Measurements from ENCODE around the gene KRT34. TPM values are rescaled to one million over a fixed set of nuclear protein-coding genes. Genes with fewer than 3 reads are reported as not detected.

The KRT34 gene
- total RNA-seq, 1 donor from 2014 or later, result not detected

- Histone ChIP-seq H3K36me3 (no peaks in the 10 kb centered on the region), H3K4me3 (no peak overlapping the region), H3K4me1 (peaks cover 13% of the 10 kb centered on the region), H3K27me3 (ENCODE audit: low read depth) (peaks cover 30% of the 10 kb centered on the region), H3K9me3 (replicated peaks) (peaks cover 3% of the 10 kb centered on the region), H3K27ac (replicated peaks) (no peak overlapping the region)
- no peak for DNase-seq
- TF ChIP-seq, protein P1, sequence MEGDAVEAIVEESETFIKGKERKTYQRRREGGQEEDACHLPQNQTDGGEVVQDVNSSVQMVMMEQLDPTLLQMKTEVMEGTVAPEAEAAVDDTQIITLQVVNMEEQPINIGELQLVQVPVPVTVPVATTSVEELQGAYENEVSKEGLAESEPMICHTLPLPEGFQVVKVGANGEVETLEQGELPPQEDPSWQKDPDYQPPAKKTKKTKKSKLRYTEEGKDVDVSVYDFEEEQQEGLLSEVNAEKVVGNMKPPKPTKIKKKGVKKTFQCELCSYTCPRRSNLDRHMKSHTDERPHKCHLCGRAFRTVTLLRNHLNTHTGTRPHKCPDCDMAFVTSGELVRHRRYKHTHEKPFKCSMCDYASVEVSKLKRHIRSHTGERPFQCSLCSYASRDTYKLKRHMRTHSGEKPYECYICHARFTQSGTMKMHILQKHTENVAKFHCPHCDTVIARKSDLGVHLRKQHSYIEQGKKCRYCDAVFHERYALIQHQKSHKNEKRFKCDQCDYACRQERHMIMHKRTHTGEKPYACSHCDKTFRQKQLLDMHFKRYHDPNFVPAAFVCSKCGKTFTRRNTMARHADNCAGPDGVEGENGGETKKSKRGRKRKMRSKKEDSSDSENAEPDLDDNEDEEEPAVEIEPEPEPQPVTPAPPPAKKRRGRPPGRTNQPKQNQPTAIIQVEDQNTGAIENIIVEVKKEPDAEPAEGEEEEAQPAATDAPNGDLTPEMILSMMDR (IDR thresholded peaks at IDR 0.05; ENCODE audit: borderline replicate concordance), result no peak
- intact Hi-C loops (cut with micrococcal nuclease), result no loop called here
These were observed 35.0 kb upstream of the KRT34 start for GRCh38 chr17:41417127-41417526.

DNA sequence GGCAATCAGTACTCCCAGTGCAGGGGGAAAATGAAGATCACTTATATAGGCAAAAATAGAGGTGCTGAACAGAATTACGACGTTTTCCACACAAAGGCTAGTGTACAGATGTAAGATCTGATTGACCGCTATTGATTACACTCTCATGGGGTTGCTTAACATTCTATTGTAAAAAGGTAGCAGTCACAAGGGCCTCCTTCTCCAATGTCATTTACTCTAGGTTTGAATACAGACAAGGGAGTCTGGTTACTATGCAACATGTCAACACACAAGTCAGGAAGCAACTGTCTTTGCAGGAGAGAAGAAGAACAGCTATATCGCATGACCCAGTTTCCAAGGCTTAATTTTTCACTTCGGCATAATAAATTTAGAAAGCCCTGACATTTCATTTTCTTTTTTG lies 34.4 kb upstream of the KRT34 start:
- no peaks in the 10 kb centered on the region for H3K36me3 ChIP-seq
- H3K4me1 ChIP-seq, result peaks cover 13% of the 10 kb centered on the region
- TF ChIP-seq, protein P1 (IDR thresholded peaks at IDR 0.05; ENCODE audit: borderline replicate concordance), result no peak
- peaks cover 6% of the 10 kb centered on the region for H3K9me3 ChIP-seq (replicated peaks)
- intact Hi-C loops (cut with micrococcal nuclease), result no loop called here
- H3K27me3 ChIP-seq (ENCODE audit: low read depth), result peaks cover 27% of the 10 kb centered on the region
- no peak overlapping the region for H3K4me3 ChIP-seq
- H3K27ac ChIP-seq (replicated peaks), result no peak overlapping the region
- no peak for DNase-seq

DNA sequence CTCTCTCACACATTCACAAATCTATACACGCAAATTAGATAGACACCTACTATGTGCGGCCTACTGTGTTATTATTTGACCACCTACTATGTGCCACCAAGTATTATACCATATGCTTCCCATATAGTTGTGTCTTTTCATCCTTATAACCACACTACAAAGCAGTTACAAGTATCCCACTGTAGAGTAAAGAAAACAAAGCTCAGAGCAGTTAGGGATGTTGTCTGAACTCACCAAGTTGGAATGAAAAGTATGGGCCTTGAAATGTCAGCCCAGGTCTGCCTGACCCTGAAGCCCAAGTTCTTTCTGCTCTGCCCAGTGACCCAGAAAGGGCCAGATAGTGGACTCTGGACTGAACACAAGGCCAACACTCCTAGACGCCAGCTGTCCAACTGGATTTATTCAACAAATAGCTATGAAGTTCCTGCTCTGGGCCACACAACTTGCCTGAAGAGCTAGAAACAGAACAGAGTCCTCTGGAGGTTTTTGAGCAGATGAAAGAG lies 33.8 kb upstream of the KRT34 start:
- no peak overlapping the region for H3K4me3 ChIP-seq
- TF ChIP-seq, protein P1 (IDR thresholded peaks at IDR 0.05; ENCODE audit: borderline replicate concordance), result no peak
- peaks cover 6% of the 10 kb centered on the region for H3K9me3 ChIP-seq (replicated peaks)
- intact Hi-C loops (cut with micrococcal nuclease), result no loop called here
- H3K27me3 ChIP-seq (ENCODE audit: low read depth), result peaks cover 27% of the 10 kb centered on the region
- DNase-seq, result no peak
- peaks cover 13% of the 10 kb centered on the region for H3K4me1 ChIP-seq
- H3K27ac ChIP-seq (replicated peaks), result no peak overlapping the region
- no peaks in the 10 kb centered on the region for H3K36me3 ChIP-seq

DNA sequence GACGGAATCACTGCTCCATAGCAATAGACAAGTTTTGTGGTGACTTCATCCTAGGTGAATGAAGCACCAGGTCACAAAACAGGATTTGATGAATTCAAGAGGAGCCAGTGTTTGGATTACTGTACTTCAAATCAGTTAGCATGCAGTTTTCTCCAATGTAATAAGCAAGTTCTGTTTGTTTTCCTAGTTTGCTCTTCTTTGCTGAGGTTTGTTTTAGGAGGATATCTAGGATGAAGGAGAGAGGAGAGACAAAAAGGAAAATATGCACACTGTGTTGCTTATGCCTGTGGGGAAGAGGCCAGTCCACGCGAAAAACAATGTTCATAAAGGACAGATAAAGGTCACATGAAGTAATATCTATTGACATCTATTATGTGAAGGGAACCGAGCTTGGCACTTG lies 33.3 kb upstream of the KRT34 start:
- intact Hi-C loops (cut with micrococcal nuclease), result no loop called here
- H3K27me3 ChIP-seq (ENCODE audit: low read depth), result peaks cover 27% of the 10 kb centered on the region
- H3K36me3 ChIP-seq, result no peaks in the 10 kb centered on the region
- H3K9me3 ChIP-seq (replicated peaks), result peaks cover 6% of the 10 kb centered on the region
- no peak for DNase-seq
- H3K4me1 ChIP-seq, result peaks cover 13% of the 10 kb centered on the region
- H3K27ac ChIP-seq (replicated peaks), result no peak overlapping the region
- no peak overlapping the region for H3K4me3 ChIP-seq
- TF ChIP-seq, protein P1 (IDR thresholded peaks at IDR 0.05; ENCODE audit: borderline replicate concordance), result no peak

DNA sequence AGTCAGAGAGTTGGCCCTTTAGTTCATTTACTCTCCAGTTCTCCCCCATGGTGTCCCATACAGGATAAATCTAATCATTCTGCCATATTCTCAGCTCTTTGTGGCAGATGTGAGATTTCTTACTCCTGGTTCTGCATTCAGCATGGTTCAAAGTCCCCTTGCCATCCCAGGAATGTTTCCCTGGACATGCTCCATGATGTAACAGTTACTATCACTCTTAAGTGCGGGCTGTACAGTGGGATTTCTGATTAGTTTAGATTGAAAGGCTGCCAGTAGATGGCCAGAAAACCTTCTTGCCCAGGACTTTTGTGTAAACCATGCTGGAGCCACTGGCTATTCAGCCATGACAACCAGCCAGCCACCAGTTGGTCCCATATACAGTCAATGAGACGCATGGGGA lies 31.9 kb upstream of the KRT34 start:
- H3K4me3 ChIP-seq, result no peak overlapping the region
- no peak overlapping the region for H3K27ac ChIP-seq (replicated peaks)
- peaks cover 6% of the 10 kb centered on the region for H3K9me3 ChIP-seq (replicated peaks)
- no peaks in the 10 kb centered on the region for H3K36me3 ChIP-seq
- H3K27me3 ChIP-seq (ENCODE audit: low read depth), result peaks cover 23% of the 10 kb centered on the region
- peaks cover 13% of the 10 kb centered on the region for H3K4me1 ChIP-seq
- intact Hi-C loops (cut with micrococcal nuclease), result no loop called here
- TF ChIP-seq, protein P1 (IDR thresholded peaks at IDR 0.05; ENCODE audit: borderline replicate concordance), result no peak
- no peak for DNase-seq
